SK-N-SH treated with all-trans-retinoic acid at 6 μM for 48 hours (cell line): Measurements from ENCODE around the gene PSMB3.
"Not testable (repeated sequence)": the region's sequence is repeated elsewhere in the genome, so short reads cannot be mapped to it uniquely, and the experiment has no call there.

ENCODE experiments used
- PATZ1 ChIP-seq: fragments of 250-450 bp; sonication (Bioruptor Pico); IDR thresholded peaks from 2 replicates; pipeline ENCODE4 v1.8.0; 2020; ENCODE audit warnings: mild to moderate bottlenecking, moderate library complexity, borderline replicate concordance
- RARB ChIP-seq: fragments of 250-450 bp; sonication (Bioruptor Pico); IDR thresholded peaks from 2 replicates; pipeline ENCODE4 v1.8.0; 2021; ENCODE audit warnings: mild to moderate bottlenecking, moderate library complexity
- ZFP3 ChIP-seq: fragments of 250-450 bp; sonication (Bioruptor Pico); IDR thresholded peaks from 2 replicates; pipeline ENCODE4 v1.5.0; 2020; ENCODE audit warnings: mild to moderate bottlenecking, moderate library complexity
- ZNF70 ChIP-seq: fragments of 450-650 bp; formaldehyde crosslinking; IDR thresholded peaks from 2 replicates; pipeline ENCODE4 v1.5.0; 2020; ENCODE audit warnings: mild to moderate bottlenecking, moderate library complexity

GRCh38 chr17:38787999-38788398, 35.5 kb downstream of the PSMB3 start:
- TF ChIP-seq RARB, ZFP3, PATZ1, ZNF70 (CRISPR knock-in tag): not testable (repeated sequence)
